GM23338 (cell line): ENCODE measurements around the gene NGF. TPM values are rescaled to one million over a fixed set of nuclear protein-coding genes. Genes with fewer than 3 reads are reported as not detected.

ENCODE experiments used
- ATAC-seq: fragments of 200-7000 bp; cut with Tn5 transposase; 3 replicates; pipeline ENCODE4 v1.9.1; 2020
- DNase-seq: peaks from one replicate; pipeline ENCODE4 v3.0.0-alpha.2; 2015; ENCODE audit warnings: low spot score
- H2AFZ ChIP-seq: fragments of 200-600 bp; sonication (generic); 2 replicates; pipeline ENCODE4 v1.8.0; 2016; ENCODE audit warnings: antibody characterized with exemption, mild to moderate bottlenecking, moderate library complexity
- H3F3A ChIP-seq: fragments of 200-600 bp; sonication (generic); replicated peaks from 2 replicates; pipeline ENCODE4 v1.8.0; 2017; ENCODE audit warnings: antibody characterized with exemption, mixed run types, low read depth
- H3K27ac ChIP-seq: fragments of 200-600 bp; sonication (generic); 2 replicates; pipeline ENCODE4 v1.6.1; 2016; ENCODE audit warnings: low read depth
- H3K27me3 ChIP-seq: fragments of 200-600 bp; sonication (generic); 2 replicates; pipeline ENCODE4 v1.8.0; 2016; ENCODE audit warnings: mild to moderate bottlenecking, mixed run types, moderate library complexity; ENCODE audit not compliant: insufficient read depth
- H3K36me3 ChIP-seq: fragments of 200-600 bp; sonication (generic); 2 replicates; pipeline ENCODE4 v1.8.0; 2016; ENCODE audit warnings: mild to moderate bottlenecking; ENCODE audit not compliant: insufficient read depth
- H3K4me1 ChIP-seq: fragments of 200-600 bp; sonication (generic); 2 replicates; pipeline ENCODE4 v1.8.0; 2016; ENCODE audit warnings: mild to moderate bottlenecking, moderate library complexity; ENCODE audit not compliant: insufficient read depth
- H3K4me2 ChIP-seq: fragments of 200-600 bp; sonication (generic); 2 replicates; pipeline ENCODE4 v1.7.1; 2017; ENCODE audit warnings: mixed run types
- H3K4me3 ChIP-seq: fragments of 200-600 bp; sonication (generic); 2 replicates; pipeline ENCODE4 v1.6.1; 2016; ENCODE audit warnings: mixed run types
- H3K79me2 ChIP-seq: fragments of 200-600 bp; sonication (generic); replicated peaks from 2 replicates; pipeline ENCODE4 v1.8.0; 2017; ENCODE audit warnings: mild to moderate bottlenecking; ENCODE audit not compliant: insufficient read depth
- H3K9me2 ChIP-seq: fragments of 200-600 bp; sonication (generic); 2 replicates; pipeline ENCODE4 v1.8.0; 2017; ENCODE audit not compliant: insufficient read depth
- H4K20me1 ChIP-seq: fragments of 200-600 bp; sonication (generic); replicated peaks from 2 replicates; pipeline ENCODE4 v1.8.0; 2017; ENCODE audit warnings: mild to moderate bottlenecking; ENCODE audit not compliant: insufficient read depth
- H3K27ac Mint-ChIP-seq: 2 replicates; pipeline ENCODE4 v1.8.0; 2020; ENCODE audit warnings: inconsistent platforms, mild to moderate bottlenecking, moderate library complexity, mixed read lengths
- H3K27me3 Mint-ChIP-seq: 3 replicates; pipeline ENCODE4 v1.8.0; 2022; ENCODE audit warnings: low read depth, mild to moderate bottlenecking, moderate library complexity, mixed read lengths, inconsistent platforms; ENCODE audit not compliant: insufficient read depth, poor library complexity
- H3K36me3 Mint-ChIP-seq: 3 replicates; pipeline ENCODE4 v1.8.0; 2021; ENCODE audit warnings: low read depth, mild to moderate bottlenecking, inconsistent platforms, moderate library complexity, mixed read lengths
- H3K4me1 Mint-ChIP-seq: 3 replicates; pipeline ENCODE4 v1.8.0; 2020; ENCODE audit warnings: mild to moderate bottlenecking, inconsistent platforms, mixed read lengths
- H3K4me3 Mint-ChIP-seq: 3 replicates; pipeline ENCODE4 v1.8.0; 2021; ENCODE audit warnings: moderate library complexity, mild to moderate bottlenecking, inconsistent platforms, mixed read lengths
- H3K9me3 Mint-ChIP-seq: 3 replicates; pipeline ENCODE4 v1.8.0; 2020; ENCODE audit warnings: moderate library complexity, mild to moderate bottlenecking, inconsistent platforms, mixed read lengths
- CREB1 ChIP-seq: fragments of 250-450 bp; sonication (Bioruptor Pico); IDR thresholded peaks from 2 replicates; pipeline ENCODE4 v1.5.0; 2020; ENCODE audit warnings: low read depth, mild to moderate bottlenecking, moderate library complexity
- EZH2 ChIP-seq: fragments of 200-600 bp; sonication (generic); IDR thresholded peaks from one replicate; pipeline ENCODE4 v1.8.0; 2017; ENCODE audit warnings: antibody characterized with exemption, mild to moderate bottlenecking, low read depth; ENCODE audit not compliant: unreplicated experiment
- EZH2phosphoT487 ChIP-seq: fragments of 200-600 bp; sonication (generic); IDR thresholded peaks from one replicate; pipeline ENCODE4 v1.8.1; 2018; ENCODE audit warnings: antibody characterized with exemption; ENCODE audit not compliant: unreplicated experiment
- JUNB ChIP-seq: IDR thresholded peaks from one replicate; pipeline ENCODE4 v1.6.1; 2016; ENCODE audit warnings: antibody characterized with exemption; ENCODE audit not compliant: unreplicated experiment
- NANOG ChIP-seq: IDR thresholded peaks from 2 replicates; pipeline ENCODE4 v1.6.1; 2016; ENCODE audit warnings: antibody characterized with exemption, borderline replicate concordance
- POLR2AphosphoS5 ChIP-seq: IDR thresholded peaks from 2 replicates; pipeline ENCODE4 v1.6.1; 2016; ENCODE audit warnings: antibody characterized with exemption, low read depth
- STAT1 ChIP-seq: IDR thresholded peaks from one replicate; pipeline ENCODE4 v1.6.1; 2016; ENCODE audit warnings: antibody characterized with exemption; ENCODE audit not compliant: unreplicated experiment
- ZNF114 ChIP-seq: fragments of 250-450 bp; sonication (Bioruptor Pico); IDR thresholded peaks from 2 replicates; pipeline ENCODE4 v1.5.0; 2020; ENCODE audit warnings: mild to moderate bottlenecking, moderate library complexity
- ZNF331 ChIP-seq: fragments of 250-450 bp; sonication (Bioruptor Pico); IDR thresholded peaks from 2 replicates; pipeline ENCODE4 v1.5.0; 2020; ENCODE audit warnings: low read depth, mild to moderate bottlenecking, moderate library complexity
- polyA plus RNA-seq: library from polyadenylated mRNA; unstranded; fragments of >200 nt; fragmentation: Nextera tagmentation; extraction: Ambion mirVana; gene quantifications from 2 replicates; pipeline ENCODE4 v1.2.1, GENCODE V29; 2016
- total RNA-seq: library from RNA; depleted of rRNA; stranded (reverse); fragments of >200 nt; shearing (Covaris generic); gene quantifications from 2 replicates; pipeline ENCODE4 v1.2.3, GENCODE V29; 2014
- TF ChIP-seq, protein P1 (sequence below): IDR thresholded peaks from one replicate; pipeline ENCODE4 v1.6.1; 2018; ENCODE audit warnings: antibody characterized with exemption; ENCODE audit not compliant: unreplicated experiment
- TF ChIP-seq, protein P2 (sequence below): IDR thresholded peaks from 2 replicates; pipeline ENCODE4 v1.6.1; 2016; ENCODE audit warnings: antibody characterized with exemption
- TF ChIP-seq, protein P3 (sequence below), 2 experiments: fragments of 200-600 bp in 1 of 2; sonication (generic) in 1 of 2; conservative IDR thresholded peaks; 2 replicates each; pipeline versions ENCODE4 v1.5.1 to v1.6.1; 2016 to 2017; ENCODE audit warnings: antibody characterized with exemption in 2 of 2, low read depth in 2 of 2, mild to moderate bottlenecking in 2 of 2, moderate library complexity in 1 of 2
- TF ChIP-seq, protein P4 (sequence below): fragments of 250-450 bp; sonication (Bioruptor Pico); IDR thresholded peaks from 2 replicates; pipeline ENCODE4 v1.5.0; 2020; ENCODE audit warnings: mild to moderate bottlenecking, moderate library complexity

NGF gene
- total and polyA plus RNA-seq, 2 experiments from 2014 or later = 0.28 to 0.92 TPM

DNA sequence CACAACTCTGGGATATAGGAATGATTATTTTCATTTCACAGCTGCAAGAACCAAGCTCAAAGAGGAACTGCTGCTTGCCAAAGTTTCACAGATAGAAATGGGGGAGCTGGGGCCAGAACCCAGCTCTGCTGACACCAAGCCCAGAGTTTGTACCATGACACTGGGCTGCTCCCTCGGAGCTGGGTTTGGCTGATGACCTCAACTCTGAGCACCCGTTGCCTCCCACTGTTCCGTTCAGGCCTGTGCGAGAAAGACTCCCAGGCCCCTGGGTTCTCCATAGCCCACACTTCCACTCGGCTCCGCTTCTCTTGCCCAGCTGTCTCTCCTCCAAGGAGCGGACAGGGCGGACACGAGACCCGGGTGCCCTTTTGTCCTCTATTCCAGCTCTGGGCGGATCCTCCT is 55.2 kb downstream of the NGF start:
- no peaks in the 10 kb centered on the region for H3K36me3 ChIP-seq
- no peaks in the 10 kb centered on the region for H4K20me1 ChIP-seq
- no peaks in the 10 kb centered on the region for H3K36me3 Mint-ChIP-seq
- no peaks in the 10 kb centered on the region for H3K27me3 ChIP-seq
- H3K4me1 ChIP-seq = no peaks in the 10 kb centered on the region
- ATAC-seq (no peak), DNase-seq (no peak)
- H3K4me3 Mint-ChIP-seq = no peak overlapping the region
- H3K27me3 Mint-ChIP-seq = peaks cover 6% of the 10 kb centered on the region
- no peak overlapping the region for H3K4me2 ChIP-seq
- H2AFZ ChIP-seq = no peak overlapping the region
- H3K9me2 ChIP-seq = no peaks in the 10 kb centered on the region
- H3K9me3 Mint-ChIP-seq = peaks cover 3% of the 10 kb centered on the region; the same call in 1 of the 3 replicates
- no peaks in the 10 kb centered on the region; the same call in 1 of the 3 replicates for H3K4me1 Mint-ChIP-seq
- H3K4me3 ChIP-seq = no peak overlapping the region
- TF ChIP-seq, protein P1, sequence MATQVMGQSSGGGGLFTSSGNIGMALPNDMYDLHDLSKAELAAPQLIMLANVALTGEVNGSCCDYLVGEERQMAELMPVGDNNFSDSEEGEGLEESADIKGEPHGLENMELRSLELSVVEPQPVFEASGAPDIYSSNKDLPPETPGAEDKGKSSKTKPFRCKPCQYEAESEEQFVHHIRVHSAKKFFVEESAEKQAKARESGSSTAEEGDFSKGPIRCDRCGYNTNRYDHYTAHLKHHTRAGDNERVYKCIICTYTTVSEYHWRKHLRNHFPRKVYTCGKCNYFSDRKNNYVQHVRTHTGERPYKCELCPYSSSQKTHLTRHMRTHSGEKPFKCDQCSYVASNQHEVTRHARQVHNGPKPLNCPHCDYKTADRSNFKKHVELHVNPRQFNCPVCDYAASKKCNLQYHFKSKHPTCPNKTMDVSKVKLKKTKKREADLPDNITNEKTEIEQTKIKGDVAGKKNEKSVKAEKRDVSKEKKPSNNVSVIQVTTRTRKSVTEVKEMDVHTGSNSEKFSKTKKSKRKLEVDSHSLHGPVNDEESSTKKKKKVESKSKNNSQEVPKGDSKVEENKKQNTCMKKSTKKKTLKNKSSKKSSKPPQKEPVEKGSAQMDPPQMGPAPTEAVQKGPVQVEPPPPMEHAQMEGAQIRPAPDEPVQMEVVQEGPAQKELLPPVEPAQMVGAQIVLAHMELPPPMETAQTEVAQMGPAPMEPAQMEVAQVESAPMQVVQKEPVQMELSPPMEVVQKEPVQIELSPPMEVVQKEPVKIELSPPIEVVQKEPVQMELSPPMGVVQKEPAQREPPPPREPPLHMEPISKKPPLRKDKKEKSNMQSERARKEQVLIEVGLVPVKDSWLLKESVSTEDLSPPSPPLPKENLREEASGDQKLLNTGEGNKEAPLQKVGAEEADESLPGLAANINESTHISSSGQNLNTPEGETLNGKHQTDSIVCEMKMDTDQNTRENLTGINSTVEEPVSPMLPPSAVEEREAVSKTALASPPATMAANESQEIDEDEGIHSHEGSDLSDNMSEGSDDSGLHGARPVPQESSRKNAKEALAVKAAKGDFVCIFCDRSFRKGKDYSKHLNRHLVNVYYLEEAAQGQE = no peak
- TF ChIP-seq, protein P2, sequence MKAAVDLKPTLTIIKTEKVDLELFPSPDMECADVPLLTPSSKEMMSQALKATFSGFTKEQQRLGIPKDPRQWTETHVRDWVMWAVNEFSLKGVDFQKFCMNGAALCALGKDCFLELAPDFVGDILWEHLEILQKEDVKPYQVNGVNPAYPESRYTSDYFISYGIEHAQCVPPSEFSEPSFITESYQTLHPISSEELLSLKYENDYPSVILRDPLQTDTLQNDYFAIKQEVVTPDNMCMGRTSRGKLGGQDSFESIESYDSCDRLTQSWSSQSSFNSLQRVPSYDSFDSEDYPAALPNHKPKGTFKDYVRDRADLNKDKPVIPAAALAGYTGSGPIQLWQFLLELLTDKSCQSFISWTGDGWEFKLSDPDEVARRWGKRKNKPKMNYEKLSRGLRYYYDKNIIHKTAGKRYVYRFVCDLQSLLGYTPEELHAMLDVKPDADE = no peak
- TF ChIP-seq POLR2AphosphoS5 (no peak), NANOG (no peak), JUNB (no peak), STAT1 (no peak), ZNF331 (CRISPR knock-in tag) (no peak), ZNF114 (CRISPR knock-in tag) (no peak), EZH2phosphoT487 (no peak), CREB1 (CRISPR knock-in tag) (no peak), EZH2 (no peak)
- TF ChIP-seq, protein P3, sequence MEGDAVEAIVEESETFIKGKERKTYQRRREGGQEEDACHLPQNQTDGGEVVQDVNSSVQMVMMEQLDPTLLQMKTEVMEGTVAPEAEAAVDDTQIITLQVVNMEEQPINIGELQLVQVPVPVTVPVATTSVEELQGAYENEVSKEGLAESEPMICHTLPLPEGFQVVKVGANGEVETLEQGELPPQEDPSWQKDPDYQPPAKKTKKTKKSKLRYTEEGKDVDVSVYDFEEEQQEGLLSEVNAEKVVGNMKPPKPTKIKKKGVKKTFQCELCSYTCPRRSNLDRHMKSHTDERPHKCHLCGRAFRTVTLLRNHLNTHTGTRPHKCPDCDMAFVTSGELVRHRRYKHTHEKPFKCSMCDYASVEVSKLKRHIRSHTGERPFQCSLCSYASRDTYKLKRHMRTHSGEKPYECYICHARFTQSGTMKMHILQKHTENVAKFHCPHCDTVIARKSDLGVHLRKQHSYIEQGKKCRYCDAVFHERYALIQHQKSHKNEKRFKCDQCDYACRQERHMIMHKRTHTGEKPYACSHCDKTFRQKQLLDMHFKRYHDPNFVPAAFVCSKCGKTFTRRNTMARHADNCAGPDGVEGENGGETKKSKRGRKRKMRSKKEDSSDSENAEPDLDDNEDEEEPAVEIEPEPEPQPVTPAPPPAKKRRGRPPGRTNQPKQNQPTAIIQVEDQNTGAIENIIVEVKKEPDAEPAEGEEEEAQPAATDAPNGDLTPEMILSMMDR (conservative IDR thresholded peaks at IDR 0.05; ENCODE audit: low read depth in 2 of 2) = no peak
- TF ChIP-seq, protein P4, sequence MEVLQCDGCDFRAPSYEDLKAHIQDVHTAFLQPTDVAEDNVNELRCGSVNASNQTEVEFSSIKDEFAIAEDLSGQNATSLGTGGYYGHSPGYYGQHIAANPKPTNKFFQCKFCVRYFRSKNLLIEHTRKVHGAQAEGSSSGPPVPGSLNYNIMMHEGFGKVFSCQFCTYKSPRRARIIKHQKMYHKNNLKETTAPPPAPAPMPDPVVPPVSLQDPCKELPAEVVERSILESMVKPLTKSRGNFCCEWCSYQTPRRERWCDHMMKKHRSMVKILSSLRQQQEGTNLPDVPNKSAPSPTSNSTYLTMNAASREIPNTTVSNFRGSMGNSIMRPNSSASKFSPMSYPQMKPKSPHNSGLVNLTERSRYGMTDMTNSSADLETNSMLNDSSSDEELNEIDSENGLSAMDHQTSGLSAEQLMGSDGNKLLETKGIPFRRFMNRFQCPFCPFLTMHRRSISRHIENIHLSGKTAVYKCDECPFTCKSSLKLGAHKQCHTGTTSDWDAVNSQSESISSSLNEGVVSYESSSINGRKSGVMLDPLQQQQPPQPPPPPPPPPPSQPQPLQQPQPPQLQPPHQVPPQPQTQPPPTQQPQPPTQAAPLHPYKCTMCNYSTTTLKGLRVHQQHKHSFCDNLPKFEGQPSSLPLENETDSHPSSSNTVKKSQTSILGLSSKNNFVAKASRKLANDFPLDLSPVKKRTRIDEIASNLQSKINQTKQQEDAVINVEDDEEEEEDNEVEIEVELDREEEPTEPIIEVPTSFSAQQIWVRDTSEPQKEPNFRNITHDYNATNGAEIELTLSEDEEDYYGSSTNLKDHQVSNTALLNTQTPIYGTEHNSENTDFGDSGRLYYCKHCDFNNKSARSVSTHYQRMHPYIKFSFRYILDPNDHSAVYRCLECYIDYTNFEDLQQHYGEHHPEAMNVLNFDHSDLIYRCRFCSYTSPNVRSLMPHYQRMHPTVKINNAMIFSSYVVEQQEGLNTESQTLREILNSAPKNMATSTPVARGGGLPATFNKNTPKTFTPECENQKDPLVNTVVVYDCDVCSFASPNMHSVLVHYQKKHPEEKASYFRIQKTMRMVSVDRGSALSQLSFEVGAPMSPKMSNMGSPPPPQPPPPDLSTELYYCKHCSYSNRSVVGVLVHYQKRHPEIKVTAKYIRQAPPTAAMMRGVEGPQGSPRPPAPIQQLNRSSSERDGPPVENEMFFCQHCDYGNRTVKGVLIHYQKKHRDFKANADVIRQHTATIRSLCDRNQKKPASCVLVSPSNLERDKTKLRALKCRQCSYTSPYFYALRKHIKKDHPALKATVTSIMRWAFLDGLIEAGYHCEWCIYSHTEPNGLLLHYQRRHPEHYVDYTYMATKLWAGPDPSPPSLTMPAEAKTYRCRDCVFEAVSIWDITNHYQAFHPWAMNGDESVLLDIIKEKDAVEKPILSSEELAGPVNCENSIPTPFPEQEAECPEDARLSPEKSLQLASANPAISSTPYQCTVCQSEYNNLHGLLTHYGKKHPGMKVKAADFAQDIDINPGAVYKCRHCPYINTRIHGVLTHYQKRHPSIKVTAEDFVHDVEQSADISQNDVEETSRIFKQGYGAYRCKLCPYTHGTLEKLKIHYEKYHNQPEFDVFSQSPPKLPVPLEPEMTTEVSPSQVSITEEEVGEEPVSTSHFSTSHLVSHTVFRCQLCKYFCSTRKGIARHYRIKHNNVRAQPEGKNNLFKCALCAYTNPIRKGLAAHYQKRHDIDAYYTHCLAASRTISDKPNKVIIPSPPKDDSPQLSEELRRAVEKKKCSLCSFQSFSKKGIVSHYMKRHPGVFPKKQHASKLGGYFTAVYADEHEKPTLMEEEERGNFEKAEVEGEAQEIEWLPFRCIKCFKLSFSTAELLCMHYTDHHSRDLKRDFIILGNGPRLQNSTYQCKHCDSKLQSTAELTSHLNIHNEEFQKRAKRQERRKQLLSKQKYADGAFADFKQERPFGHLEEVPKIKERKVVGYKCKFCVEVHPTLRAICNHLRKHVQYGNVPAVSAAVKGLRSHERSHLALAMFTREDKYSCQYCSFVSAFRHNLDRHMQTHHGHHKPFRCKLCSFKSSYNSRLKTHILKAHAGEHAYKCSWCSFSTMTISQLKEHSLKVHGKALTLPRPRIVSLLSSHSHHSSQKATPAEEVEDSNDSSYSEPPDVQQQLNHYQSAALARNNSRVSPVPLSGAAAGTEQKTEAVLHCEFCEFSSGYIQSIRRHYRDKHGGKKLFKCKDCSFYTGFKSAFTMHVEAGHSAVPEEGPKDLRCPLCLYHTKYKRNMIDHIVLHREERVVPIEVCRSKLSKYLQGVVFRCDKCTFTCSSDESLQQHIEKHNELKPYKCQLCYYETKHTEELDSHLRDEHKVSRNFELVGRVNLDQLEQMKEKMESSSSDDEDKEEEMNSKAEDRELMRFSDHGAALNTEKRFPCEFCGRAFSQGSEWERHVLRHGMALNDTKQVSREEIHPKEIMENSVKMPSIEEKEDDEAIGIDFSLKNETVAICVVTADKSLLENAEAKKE (CRISPR knock-in tag) = no peak
- no peak overlapping the region for H3K27ac ChIP-seq
- H3K27ac Mint-ChIP-seq = no peak overlapping the region
- no peaks in the 10 kb centered on the region for H3F3A ChIP-seq
- no peaks in the 10 kb centered on the region for H3K79me2 ChIP-seq
